ENCODE data around the gene SLC16A4. TPM values are rescaled to one million over a fixed set of nuclear protein-coding genes. Genes with fewer than 3 reads are reported as not detected.

SLC16A4 gene
- total RNA-seq, 4 donors from 2014 or later, result 0.21 to 1.6 (median 0.89) TPM

GRCh38 chr1:110340207-110340468 is 50.7 kb downstream of the SLC16A4 start:
- intact Hi-C loops (cut with DNase I; ENCODE audit: low total_unique reads), result no loop called here
- TF ChIP-seq CTCF (IDR thresholded peaks at IDR 0.05) (no peak), POLR2A (IDR thresholded peaks at IDR 0.05) (no peak)
- WGBS, 2 donors, result 3 to 6% methylated on average over 8 to 9 of the region's 9 CpGs
- H3K4me3 ChIP-seq (ENCODE audit: low read depth, poor library complexity, severe bottlenecking), result peak overlapping the region; percentile 56
- peak in 1 of 2 donors; percentile 25 for DNase-seq (ENCODE audit: low spot score in 2 of 2)

- WGBS, 2 donors, result 1% methylated on average over 48 to 74 of the region's 77 CpGs
- peak overlapping the region; percentile 56 for H3K4me3 ChIP-seq (ENCODE audit: low read depth, poor library complexity, severe bottlenecking)
- intact Hi-C loops (cut with DNase I; ENCODE audit: low total_unique reads), result no loop called here
- peak in 1 of 2 donors; percentile 57 for DNase-seq (ENCODE audit: low spot score in 2 of 2)
- peak in 1 of 2 donors; percentile 82 for TF ChIP-seq POLR2A (IDR thresholded peaks at IDR 0.05)
- TF ChIP-seq CTCF (IDR thresholded peaks at IDR 0.05), result peak in 1 of 3 donors; percentile 42
Observed at GRCh38 chr1:110339407-110340206, 51.2 kb downstream of the SLC16A4 start.

GRCh38 chr1:110338886-110339406 is 51.9 kb downstream of the SLC16A4 start, which contains the start of gene RBM15:
Gene RBM15, plus strand, starts transcription at chr1:110339377. Its CDS starts 29 bp downstream, at chr1:110339406.
- WGBS, 2 donors, result 1% methylated on average over 25 of the region's 25 CpGs
- TF ChIP-seq CTCF (IDR thresholded peaks at IDR 0.05) (no peak), POLR2A (IDR thresholded peaks at IDR 0.05) (no peak)
- H3K4me3 ChIP-seq (ENCODE audit: low read depth, poor library complexity, severe bottlenecking), result peak within 1 kb of the TSS; percentile 56
- intact Hi-C loops (cut with DNase I; ENCODE audit: low total_unique reads), result no loop called here
- DNase-seq (ENCODE audit: low spot score in 2 of 2), result peak; percentile 100

GRCh38 chr1:110338309-110338885 is 52.4 kb downstream of the SLC16A4 start:
- 0% methylated on average over 25 to 29 of the region's 57 CpGs for WGBS, 2 donors
- DNase-seq (ENCODE audit: low spot score in 2 of 2), result peak in 1 of 2 donors; percentile 99
- H3K4me3 ChIP-seq (ENCODE audit: low read depth, poor library complexity, severe bottlenecking), result peak overlapping the region; percentile 37
- TF ChIP-seq POLR2A (IDR thresholded peaks at IDR 0.05) (no peak), CTCF (IDR thresholded peaks at IDR 0.05) (peak in 1 of 3 donors; percentile 71)
- intact Hi-C loops (cut with DNase I; ENCODE audit: low total_unique reads), result no loop called here

- intact Hi-C loops (cut with DNase I; ENCODE audit: low total_unique reads), result no loop called here
- 3% methylated on average over 36 of the region's 36 CpGs for WGBS, 2 donors
- TF ChIP-seq CTCF (IDR thresholded peaks at IDR 0.05) (no peak), POLR2A (IDR thresholded peaks at IDR 0.05) (no peak)
- DNase-seq (ENCODE audit: low spot score in 2 of 2), result peak; percentile 28 to 89
- peak overlapping the region; percentile 37 for H3K4me3 ChIP-seq (ENCODE audit: low read depth, poor library complexity, severe bottlenecking)
Observed at GRCh38 chr1:110337704-110338308, 53.0 kb downstream of the SLC16A4 start.

Measured in lower leg skin (tissue), 4 donors.